Neural cell (in vitro differentiated cells): Measurements from ENCODE around the gene HOXA4. TPM values are rescaled to one million over a fixed set of nuclear protein-coding genes. Genes with fewer than 3 reads are reported as not detected.

Experiments
- H2AFZ ChIP-seq: fragments of 200-600, 300-800 bp; sonication (generic), shearing (Covaris generic); 2 replicates; pipeline ENCODE4 v1.6.0; 2014; ENCODE audit warnings: low read depth, mild to moderate bottlenecking, antibody characterized with exemption, low read length, moderate library complexity
- H3F3A ChIP-seq: fragments of 200-600 bp; shearing (Covaris generic); 2 replicates; pipeline ENCODE4 v1.6.1; 2016; ENCODE audit warnings: mild to moderate bottlenecking, moderate library complexity, mixed read lengths, antibody characterized with exemption, low read length; ENCODE audit not compliant: insufficient read depth, poor library complexity, severe bottlenecking
- H3K27ac ChIP-seq: fragments of 200-600, 300-800 bp; sonication (generic), shearing (Covaris generic); 2 replicates; pipeline ENCODE4 v1.5.1; 2014; ENCODE audit warnings: mild to moderate bottlenecking, low read length, moderate library complexity
- H3K27me3 ChIP-seq: fragments of 300-800, 200-600 bp; sonication (generic), shearing (Covaris generic); 2 replicates; pipeline ENCODE4 v1.6.0; 2014; ENCODE audit warnings: mild to moderate bottlenecking, low read depth, low read length, moderate library complexity; ENCODE audit not compliant: insufficient read depth
- H3K36me3 ChIP-seq: fragments of 300-800, 200-600 bp; sonication (generic), shearing (Covaris generic); 2 replicates; pipeline ENCODE4 v1.5.1; 2014; ENCODE audit warnings: mild to moderate bottlenecking, antibody characterized with exemption, low read length, moderate library complexity; ENCODE audit not compliant: insufficient read depth
- H3K4me2 ChIP-seq: fragments of 300-800, 200-600 bp; sonication (generic), shearing (Covaris generic); 2 replicates; pipeline ENCODE4 v1.6.0; 2014; ENCODE audit warnings: mild to moderate bottlenecking, low read length
- H3K4me3 ChIP-seq: fragments of 300-800, 200-600 bp; sonication (generic), shearing (Covaris generic); 2 replicates; pipeline ENCODE4 v1.5.1; 2014; ENCODE audit warnings: mild to moderate bottlenecking, low read length, moderate library complexity
- H3K79me2 ChIP-seq: fragments of 200-600 bp; shearing (Covaris generic); replicated peaks from 2 replicates; pipeline ENCODE4 v1.6.0; 2014; ENCODE audit warnings: mild to moderate bottlenecking, low read length, moderate library complexity; ENCODE audit not compliant: insufficient read depth
- H3K9ac ChIP-seq: fragments of 300-800, 200-600 bp; sonication (generic), shearing (Covaris generic); 2 replicates; pipeline ENCODE4 v1.6.1; 2016; ENCODE audit warnings: mild to moderate bottlenecking, low read length, mixed read lengths
- H3K9me2 ChIP-seq: fragments of 200-600 bp; shearing (Covaris generic); 2 replicates; pipeline ENCODE4 v1.6.1; 2016; ENCODE audit warnings: mild to moderate bottlenecking, low read length, mixed read lengths; ENCODE audit not compliant: insufficient read depth
- H3K9me3 ChIP-seq: fragments of 200-600, 300-800 bp; sonication (generic), shearing (Covaris generic); 2 replicates; pipeline ENCODE4 v1.6.1; 2016; ENCODE audit warnings: mild to moderate bottlenecking, mixed run types, low read length, moderate library complexity, mixed read lengths
- H4K20me1 ChIP-seq: fragments of 200-600 bp; shearing (Covaris generic); 2 replicates; pipeline ENCODE4 v1.6.1; 2016; ENCODE audit warnings: mild to moderate bottlenecking, mixed run types; ENCODE audit not compliant: insufficient read depth
- EP300 ChIP-seq: fragments of 450-650 bp; conservative IDR thresholded peaks from 2 replicates; pipeline ENCODE4 v1.6.1; 2014; ENCODE audit warnings: antibody characterized with exemption, mild to moderate bottlenecking, moderate library complexity; ENCODE audit not compliant: poor library complexity, severe bottlenecking
- EZH2 ChIP-seq: fragments of 200-600, 300-800 bp; shearing (Covaris generic), sonication (generic); IDR thresholded peaks from 2 replicates; pipeline ENCODE4 v1.6.1; 2014; ENCODE audit warnings: antibody characterized with exemption, low read length, borderline replicate concordance, mild to moderate bottlenecking; ENCODE audit not compliant: insufficient read depth, poor library complexity, severe bottlenecking
- MXI1 ChIP-seq: fragments of 450-650 bp; conservative IDR thresholded peaks from 2 replicates; pipeline ENCODE4 v1.6.1; 2014; ENCODE audit warnings: antibody characterized with exemption, mild to moderate bottlenecking; ENCODE audit not compliant: poor library complexity, severe bottlenecking
- POLR2AphosphoS5 ChIP-seq: IDR thresholded peaks from 2 replicates; pipeline ENCODE4 v1.6.1; 2012
- RAD21 ChIP-seq: fragments of 450-650 bp; conservative IDR thresholded peaks from 2 replicates; pipeline ENCODE4 v1.6.1; 2014; ENCODE audit warnings: antibody characterized with exemption, mild to moderate bottlenecking, moderate library complexity
- SMC3 ChIP-seq: fragments of 450-650 bp; conservative IDR thresholded peaks from 2 replicates; pipeline ENCODE4 v1.6.1; 2014; ENCODE audit warnings: antibody characterized with exemption, mild to moderate bottlenecking, moderate library complexity; ENCODE audit not compliant: poor library complexity
- TAF1 ChIP-seq: IDR thresholded peaks from 2 replicates; pipeline ENCODE4 v1.6.1; 2012; ENCODE audit warnings: low read depth
- polyA plus RNA-seq: library from polyadenylated mRNA; depleted of rRNA; stranded (reverse); fragments of >200 nt; gene quantifications from 2 replicates; pipeline ENCODE4 v1.2.3, GENCODE V29; 2014
- TF ChIP-seq, protein P1 (sequence below): IDR thresholded peaks from 2 replicates; pipeline ENCODE4 v1.6.1; 2012; ENCODE audit warnings: borderline replicate concordance
- TF ChIP-seq, protein P2 (sequence below): fragments of 450-650 bp; IDR thresholded peaks from 2 replicates; pipeline ENCODE4 v1.5.1; 2014; ENCODE audit warnings: antibody characterized with exemption, mild to moderate bottlenecking, moderate library complexity; ENCODE audit not compliant: poor library complexity, severe bottlenecking

HOXA4 gene
- polyA plus RNA-seq, 1 donor from 2014 or later: not detected

DNA sequence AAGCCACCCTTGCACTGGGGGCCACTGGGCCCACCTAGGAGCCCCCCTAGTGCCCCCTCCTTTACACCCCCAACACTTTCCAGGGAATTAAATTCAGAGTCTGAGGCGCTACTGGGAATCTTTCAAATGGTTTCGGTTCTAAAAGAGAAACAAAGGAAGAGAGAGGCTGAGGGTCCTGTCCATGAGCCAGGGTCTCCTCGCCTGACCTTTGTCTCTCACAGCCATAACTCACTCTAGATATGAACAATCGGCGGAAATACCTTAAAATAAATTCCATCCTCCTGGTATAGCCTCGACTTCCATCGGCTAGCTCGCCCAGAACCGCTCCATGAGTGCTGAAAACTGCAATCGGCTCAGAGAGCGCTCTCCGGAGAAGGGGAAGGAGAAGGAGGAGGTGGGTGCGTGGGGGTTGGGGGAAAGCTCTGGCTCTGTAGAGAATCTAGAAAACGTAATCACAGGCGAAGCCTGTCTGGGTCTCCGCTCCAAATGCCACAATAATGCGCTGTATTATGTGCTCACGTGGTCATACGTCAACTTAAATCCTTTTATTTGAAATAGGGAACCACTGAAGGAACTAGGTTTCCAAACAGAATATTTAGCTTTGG is 12.6 kb downstream of the HOXA4 start:
- H3K27ac ChIP-seq: no peak overlapping the region
- no peak overlapping the region for H3K4me3 ChIP-seq
- no peak overlapping the region for H3K9ac ChIP-seq
- H3K79me2 ChIP-seq: no peaks in the 10 kb centered on the region
- H2AFZ ChIP-seq: no peak overlapping the region
- no peaks in the 10 kb centered on the region for H3F3A ChIP-seq
- H3K36me3 ChIP-seq: no peaks in the 10 kb centered on the region
- no peak overlapping the region for H3K4me2 ChIP-seq
- H3K9me3 ChIP-seq: no peaks in the 10 kb centered on the region
- H3K27me3 ChIP-seq: peaks cover 96% of the 10 kb centered on the region
- H4K20me1 ChIP-seq: no peaks in the 10 kb centered on the region
- no peak for TF ChIP-seq EP300
- TF ChIP-seq TAF1: no peak
- TF ChIP-seq, protein P1, sequence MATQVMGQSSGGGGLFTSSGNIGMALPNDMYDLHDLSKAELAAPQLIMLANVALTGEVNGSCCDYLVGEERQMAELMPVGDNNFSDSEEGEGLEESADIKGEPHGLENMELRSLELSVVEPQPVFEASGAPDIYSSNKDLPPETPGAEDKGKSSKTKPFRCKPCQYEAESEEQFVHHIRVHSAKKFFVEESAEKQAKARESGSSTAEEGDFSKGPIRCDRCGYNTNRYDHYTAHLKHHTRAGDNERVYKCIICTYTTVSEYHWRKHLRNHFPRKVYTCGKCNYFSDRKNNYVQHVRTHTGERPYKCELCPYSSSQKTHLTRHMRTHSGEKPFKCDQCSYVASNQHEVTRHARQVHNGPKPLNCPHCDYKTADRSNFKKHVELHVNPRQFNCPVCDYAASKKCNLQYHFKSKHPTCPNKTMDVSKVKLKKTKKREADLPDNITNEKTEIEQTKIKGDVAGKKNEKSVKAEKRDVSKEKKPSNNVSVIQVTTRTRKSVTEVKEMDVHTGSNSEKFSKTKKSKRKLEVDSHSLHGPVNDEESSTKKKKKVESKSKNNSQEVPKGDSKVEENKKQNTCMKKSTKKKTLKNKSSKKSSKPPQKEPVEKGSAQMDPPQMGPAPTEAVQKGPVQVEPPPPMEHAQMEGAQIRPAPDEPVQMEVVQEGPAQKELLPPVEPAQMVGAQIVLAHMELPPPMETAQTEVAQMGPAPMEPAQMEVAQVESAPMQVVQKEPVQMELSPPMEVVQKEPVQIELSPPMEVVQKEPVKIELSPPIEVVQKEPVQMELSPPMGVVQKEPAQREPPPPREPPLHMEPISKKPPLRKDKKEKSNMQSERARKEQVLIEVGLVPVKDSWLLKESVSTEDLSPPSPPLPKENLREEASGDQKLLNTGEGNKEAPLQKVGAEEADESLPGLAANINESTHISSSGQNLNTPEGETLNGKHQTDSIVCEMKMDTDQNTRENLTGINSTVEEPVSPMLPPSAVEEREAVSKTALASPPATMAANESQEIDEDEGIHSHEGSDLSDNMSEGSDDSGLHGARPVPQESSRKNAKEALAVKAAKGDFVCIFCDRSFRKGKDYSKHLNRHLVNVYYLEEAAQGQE: no peak
- TF ChIP-seq MXI1: no peak
- TF ChIP-seq SMC3: no peak
- no peaks in the 10 kb centered on the region for H3K9me2 ChIP-seq

DNA sequence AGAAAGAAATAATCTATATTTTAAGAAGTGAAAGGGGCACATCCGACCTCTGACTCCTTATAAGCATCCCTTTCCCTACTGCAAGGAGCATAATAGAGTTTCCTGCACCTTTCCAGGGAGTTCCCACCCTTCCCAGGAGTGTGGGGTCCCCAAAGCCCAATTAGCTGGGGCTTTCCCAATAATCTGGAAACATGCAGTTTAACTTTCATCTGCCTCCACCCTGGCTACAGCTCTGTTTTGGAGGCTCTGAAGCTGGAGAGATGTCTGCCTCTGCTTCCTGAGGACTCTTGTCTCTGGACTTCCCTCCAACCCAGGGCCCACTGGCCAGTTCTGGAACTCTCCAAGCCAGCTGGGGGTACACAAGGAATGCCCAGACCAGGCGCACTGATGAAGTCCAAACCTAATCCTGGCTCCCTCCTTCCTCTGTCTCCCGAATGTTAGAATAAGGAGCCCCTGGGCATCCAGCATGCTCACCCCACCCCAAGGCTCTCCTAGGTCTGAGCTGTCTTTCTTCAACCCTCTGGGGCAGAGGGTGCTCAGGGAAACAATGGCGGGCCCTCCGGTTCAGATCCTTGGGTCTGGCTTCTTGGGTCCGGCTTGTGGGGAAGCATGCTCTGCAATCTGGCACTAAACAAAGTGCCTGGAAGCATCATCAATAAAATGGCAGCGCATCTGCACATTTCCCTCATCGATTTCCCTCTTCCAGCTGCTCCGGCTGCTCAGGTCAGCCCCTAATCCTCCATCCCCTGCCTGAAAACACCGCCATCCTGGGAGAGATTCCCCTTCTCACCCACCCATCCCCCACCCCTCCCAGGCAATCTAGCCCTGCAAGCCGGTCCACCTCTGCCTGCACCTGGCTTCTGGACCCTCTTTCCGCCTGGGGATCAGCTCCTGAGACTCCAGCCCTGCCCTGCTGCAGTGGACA is 13.3 kb downstream of the HOXA4 start:
- Histone ChIP-seq H3K79me2 (no peaks in the 10 kb centered on the region), H2AFZ (no peak overlapping the region)

More for the DNA sequence above, 13.3 kb downstream of the HOXA4 start:
- Histone ChIP-seq H3K9me2 (no peaks in the 10 kb centered on the region), H3K9ac (no peak overlapping the region), H3K4me2 (no peak overlapping the region), H3K36me3 (no peaks in the 10 kb centered on the region), H4K20me1 (no peaks in the 10 kb centered on the region), H3K27me3 (peaks cover 96% of the 10 kb centered on the region), H3K27ac (no peak overlapping the region), H3K4me3 (no peak overlapping the region), H3F3A (no peaks in the 10 kb centered on the region), H3K9me3 (no peaks in the 10 kb centered on the region)
- TF ChIP-seq TAF1 (no peak), SMC3 (no peak), EZH2 (no peak), EP300 (no peak), MXI1 (no peak), POLR2AphosphoS5 (no peak), RAD21 (no peak)
- TF ChIP-seq, protein P1: no peak
- TF ChIP-seq, protein P2, sequence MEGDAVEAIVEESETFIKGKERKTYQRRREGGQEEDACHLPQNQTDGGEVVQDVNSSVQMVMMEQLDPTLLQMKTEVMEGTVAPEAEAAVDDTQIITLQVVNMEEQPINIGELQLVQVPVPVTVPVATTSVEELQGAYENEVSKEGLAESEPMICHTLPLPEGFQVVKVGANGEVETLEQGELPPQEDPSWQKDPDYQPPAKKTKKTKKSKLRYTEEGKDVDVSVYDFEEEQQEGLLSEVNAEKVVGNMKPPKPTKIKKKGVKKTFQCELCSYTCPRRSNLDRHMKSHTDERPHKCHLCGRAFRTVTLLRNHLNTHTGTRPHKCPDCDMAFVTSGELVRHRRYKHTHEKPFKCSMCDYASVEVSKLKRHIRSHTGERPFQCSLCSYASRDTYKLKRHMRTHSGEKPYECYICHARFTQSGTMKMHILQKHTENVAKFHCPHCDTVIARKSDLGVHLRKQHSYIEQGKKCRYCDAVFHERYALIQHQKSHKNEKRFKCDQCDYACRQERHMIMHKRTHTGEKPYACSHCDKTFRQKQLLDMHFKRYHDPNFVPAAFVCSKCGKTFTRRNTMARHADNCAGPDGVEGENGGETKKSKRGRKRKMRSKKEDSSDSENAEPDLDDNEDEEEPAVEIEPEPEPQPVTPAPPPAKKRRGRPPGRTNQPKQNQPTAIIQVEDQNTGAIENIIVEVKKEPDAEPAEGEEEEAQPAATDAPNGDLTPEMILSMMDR: no peak
